ENCODE data around the gene CUX1.

The CUX1 gene

DNA sequence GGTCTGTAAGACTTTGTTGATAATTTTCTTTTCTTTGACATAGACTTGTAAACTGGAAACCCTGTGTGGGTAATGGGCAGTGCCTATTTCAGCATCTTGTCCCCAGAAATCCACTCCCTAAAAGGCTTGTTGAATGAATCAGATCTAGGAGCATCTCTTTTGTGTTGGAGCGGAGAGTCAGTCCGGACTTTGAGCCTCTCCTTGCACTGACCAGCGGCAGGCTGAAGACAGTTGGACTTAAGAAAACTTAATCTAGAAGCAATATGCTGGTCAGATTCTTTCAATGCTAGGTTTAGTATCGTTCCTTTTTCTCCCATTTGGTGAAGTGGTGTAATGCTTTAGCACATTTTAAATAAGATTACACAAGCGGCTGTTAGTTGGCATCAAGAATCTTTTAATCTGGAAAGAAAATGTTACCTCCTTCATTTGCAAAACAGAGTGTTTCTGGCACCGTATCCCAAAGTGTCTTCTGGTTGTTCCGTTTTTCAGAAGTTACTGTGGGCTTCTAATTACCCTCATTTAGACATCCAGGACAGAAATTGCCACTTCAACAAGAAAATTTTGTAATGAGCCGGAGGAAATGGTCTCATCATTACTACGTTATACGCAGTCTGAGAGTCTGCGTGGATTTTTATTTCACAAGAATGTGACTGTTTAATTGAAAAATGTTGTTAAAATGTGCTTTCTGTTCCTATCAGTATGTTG, 74.7 kb downstream of the CUX1 start:
- DNase-seq (ENCODE audit: low read depth in 2 of 2, low spot score in 1 of 2): no peak

DNA sequence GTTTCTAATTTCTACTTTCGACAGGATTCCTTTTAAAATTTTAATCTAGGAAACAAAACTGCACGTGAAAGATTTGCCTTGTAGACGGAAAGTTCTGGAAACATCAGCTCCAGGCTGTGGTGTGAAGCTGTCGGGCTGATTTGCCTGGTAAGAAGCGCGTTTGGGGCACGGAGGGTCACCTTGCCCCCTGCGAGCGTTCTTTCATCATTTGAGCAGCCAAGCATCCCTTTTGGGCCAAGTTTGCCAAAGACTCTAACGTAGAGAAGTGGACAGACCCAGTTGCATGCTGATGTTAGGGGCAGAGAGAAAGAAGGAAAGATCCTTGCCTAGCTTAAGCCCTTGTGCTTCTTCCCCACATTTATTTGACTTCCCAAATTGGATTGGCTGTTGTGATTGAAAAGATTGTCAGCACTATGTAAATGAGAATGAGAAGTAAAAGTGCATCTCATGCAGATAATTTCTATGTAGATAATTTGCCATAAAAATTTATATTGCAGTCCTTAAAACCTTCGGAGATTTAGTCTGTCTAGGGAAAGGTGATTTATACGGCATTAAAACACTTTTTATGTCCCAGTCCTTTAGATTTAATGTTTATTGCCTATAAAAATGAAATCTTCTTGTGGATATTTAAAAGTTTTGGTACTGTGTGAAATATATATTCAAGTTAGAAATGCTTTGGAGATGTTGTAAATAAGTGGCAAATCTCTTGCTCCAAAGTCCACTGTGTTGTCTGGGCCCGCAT, 76.1 kb downstream of the CUX1 start:
- no peak for DNase-seq (ENCODE audit: low read depth in 2 of 2, low spot score in 1 of 2)

DNA sequence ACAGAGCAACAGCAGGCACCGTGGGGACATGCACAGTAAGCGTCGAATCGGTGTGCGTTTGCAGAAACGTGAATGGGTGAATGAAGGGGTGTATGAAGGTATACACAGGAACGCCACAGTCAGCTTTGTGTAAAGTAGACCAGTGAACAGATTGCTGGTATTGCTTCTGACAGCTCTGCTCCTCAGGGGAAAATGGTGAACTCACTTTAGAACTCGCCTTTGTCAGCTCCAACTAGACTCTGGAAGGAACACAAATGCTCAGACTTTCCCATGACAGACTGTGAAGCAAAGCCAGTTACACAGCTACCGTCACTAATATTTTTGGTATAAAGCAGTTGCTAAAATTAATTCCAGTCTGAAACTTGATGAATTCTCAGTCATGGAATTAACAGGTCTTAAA, 78.9 kb downstream of the CUX1 start:
- DNase-seq (ENCODE audit: low read depth in 2 of 2, low spot score in 1 of 2): no peak

DNA sequence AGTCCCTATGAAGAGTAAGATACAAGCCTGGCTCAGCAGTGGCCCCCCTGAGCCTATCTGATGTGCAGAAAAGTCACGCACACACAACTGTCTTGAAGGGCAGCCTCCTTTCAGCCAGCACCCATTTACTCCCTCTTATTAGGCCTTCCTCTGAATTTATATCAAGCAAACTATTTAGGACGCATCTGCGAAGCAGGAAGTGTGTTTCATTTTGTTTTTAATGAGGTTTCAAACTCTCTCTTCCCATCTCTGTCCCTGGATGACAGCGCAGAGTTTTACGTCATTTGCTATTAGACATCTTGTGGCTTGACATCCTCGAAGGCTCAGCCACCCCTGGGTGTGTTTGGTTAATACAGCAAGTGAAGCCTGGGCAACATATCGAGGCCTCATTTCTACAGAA, 79.5 kb downstream of the CUX1 start:
- DNase-seq (ENCODE audit: low read depth in 2 of 2, low spot score in 1 of 2): no peak

DNA sequence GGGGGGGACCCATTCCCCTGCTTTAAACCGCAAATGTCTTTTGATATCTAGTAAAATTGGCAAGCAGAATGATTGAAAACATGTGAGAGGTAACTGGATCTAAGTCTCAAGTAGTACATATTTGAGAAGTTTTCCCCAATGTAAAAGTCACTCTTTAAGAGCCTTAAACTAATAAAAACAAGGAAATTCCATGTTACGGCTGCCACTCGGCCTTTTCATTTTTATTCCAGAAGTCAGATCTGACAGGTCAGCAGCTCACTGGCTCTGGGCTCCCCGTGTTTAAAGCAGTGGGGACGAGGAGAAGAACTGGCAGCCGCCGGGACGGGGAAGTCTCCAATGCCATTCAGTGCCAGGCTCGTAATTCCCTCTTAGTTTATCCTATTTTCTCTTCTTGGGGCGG, 80.7 kb downstream of the CUX1 start:
- no peak for DNase-seq (ENCODE audit: low read depth in 2 of 2, low spot score in 1 of 2)

DNA sequence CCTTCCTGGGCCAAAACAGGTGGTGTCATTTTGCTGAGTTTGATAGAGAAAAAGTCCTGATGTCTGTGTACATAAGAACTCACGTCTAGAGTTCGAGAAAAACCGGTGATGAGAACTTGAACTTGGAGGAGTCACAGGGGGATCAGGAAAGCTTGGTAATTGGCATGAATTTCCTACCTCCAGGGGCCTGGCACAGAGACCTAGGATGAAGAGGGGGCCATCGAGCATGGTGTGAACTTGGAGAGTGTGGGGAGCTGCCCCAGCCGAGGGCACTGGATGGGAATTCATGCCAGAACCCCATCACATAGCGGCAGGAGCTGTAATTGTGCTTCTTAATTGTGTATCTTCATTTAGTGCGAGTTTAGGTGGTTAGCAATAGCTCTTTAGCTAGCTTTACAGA, 82.2 kb downstream of the CUX1 start:
- DNase-seq (ENCODE audit: low read depth in 2 of 2, low spot score in 1 of 2): no peak

DNA sequence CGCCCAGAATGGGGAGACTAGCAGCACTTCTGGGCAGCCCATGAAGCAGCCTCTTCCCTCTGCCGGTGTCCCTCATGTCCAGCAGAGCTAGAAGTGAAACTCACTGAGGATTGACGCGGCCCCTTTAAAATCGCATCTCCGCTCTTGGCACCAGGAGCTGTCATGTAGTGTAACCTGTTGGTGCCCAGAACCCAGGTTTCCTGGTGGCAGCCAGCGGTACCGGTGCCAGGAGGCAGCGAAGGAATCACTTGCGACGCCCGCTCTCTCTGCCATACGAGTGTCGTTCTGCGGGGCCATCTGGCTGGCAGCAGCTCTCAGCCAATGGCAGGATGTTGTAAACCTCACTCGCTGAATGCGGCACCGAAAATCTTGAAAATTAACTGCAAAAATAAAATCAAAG, 82.7 kb downstream of the CUX1 start:
- no peak for DNase-seq (ENCODE audit: low read depth in 2 of 2, low spot score in 1 of 2)

DNA sequence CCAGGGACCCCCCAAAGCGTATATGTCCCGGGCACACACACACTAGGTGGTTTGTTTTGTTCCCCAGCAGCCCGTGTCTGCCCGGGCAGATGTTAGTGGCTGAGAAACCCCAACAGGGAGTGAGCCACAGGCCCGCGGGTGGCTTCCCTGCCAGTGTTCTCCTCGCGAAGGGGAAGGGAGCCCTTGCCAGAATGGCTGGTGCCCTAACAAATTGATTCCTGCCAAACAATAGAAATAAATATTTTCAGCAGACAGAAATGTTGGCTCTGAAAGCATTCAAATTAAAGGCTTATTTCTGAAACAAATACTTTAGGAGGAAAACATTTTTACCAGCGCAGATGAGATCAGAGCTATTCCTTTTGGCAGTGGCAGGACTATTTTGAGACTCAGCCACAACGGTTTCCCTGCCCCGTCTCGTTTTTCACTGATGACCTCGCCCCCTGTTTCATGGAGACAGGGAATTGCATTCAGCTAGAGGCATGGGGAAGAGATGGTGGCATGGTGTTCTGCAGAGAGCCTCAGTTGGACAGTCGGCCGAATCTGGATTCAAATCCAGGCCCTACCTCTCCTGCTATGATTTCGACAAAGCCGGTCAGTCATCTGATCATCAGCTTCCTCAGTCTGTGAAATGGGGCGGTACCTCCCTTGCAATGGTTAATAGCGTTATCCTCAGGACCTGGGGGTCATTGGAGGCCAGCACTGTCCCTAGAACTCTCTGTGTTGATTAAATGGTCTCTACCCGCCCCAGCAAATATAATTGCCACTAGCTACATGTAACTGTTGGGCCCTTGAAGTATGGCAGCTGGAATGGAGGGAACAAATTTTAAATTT, 84.5 kb downstream of the CUX1 start:
- DNase-seq (ENCODE audit: low read depth in 2 of 2, low spot score in 1 of 2): no peak

DNA sequence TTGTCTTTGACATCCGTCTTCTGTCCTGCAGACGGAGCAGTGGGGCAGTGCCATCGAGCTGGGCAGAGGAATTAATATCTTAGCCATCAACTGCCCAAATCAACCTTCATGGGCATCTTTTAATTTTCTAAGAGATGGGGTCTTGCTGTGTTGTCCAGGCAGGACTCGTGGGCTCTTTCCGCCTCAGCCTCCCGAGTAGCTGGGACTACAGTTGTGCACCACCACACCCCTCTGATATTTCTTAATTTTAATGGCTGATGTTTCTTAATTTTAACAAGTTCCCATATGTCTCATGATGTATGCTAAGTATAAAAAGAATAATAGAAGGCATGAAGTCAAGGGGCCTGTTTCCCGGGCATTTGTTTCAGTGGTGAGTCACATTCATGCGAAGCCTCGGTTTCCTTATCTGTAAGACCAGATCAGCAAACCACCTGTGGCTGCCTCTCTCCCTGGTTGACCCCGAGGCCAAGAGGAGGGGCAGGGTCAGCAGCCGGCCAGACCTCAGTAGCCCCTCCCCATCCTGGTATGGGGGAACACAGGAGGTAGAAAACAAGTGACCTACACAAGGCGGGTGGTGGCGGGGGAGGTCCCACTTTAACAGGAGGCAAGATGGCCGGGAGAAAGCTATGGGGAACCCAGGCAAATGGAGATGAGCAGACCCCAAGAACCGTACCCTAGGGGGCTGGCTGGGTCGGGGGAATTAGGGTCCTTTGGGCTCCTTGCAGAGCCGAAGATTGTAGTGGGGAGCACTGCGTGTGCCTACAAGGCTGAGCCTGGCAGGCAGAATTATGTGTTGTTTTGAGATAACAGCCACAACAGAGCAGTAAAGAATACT, 85.5 kb downstream of the CUX1 start:
- no peak for DNase-seq (ENCODE audit: low read depth in 2 of 2, low spot score in 1 of 2)

DNA sequence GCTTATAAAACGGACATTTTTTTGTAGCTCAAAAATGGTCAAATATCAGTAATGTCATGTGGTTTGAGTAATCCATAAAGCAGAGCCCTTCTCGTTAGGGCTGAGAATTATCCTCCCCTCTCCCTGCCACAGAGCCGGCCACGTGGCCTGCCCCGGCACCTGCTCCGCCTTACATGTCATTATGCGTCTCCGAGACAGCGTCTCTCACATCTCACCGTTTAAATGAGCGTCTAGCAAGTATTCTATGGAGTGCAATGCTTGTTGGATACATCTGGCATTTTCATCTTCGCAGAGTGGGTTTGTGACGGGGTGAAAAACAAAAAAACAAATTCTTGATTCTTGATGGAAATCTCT, 86.1 kb downstream of the CUX1 start:
- DNase-seq (ENCODE audit: low read depth in 2 of 2, low spot score in 1 of 2): no peak

DNA sequence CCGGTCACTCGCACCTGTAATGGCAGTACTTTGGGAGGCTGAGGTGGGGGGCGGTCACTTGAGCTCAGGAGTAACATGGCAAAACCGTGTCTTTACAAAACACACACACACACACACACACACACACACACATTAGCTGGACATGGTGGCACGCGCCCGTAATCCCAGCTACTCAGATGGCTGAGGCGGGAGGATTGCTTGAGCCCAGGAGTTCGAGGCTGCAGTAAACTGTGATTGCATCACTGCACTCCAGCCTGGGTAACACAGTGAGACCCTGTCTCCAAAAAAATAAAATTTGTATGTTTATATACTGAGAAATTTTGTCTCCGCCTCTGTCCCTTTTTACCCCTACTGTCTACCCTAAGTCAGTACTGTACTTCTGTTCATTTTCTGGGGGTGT, 86.6 kb downstream of the CUX1 start:
- no peak for DNase-seq (ENCODE audit: low read depth in 2 of 2, low spot score in 1 of 2)

DNA sequence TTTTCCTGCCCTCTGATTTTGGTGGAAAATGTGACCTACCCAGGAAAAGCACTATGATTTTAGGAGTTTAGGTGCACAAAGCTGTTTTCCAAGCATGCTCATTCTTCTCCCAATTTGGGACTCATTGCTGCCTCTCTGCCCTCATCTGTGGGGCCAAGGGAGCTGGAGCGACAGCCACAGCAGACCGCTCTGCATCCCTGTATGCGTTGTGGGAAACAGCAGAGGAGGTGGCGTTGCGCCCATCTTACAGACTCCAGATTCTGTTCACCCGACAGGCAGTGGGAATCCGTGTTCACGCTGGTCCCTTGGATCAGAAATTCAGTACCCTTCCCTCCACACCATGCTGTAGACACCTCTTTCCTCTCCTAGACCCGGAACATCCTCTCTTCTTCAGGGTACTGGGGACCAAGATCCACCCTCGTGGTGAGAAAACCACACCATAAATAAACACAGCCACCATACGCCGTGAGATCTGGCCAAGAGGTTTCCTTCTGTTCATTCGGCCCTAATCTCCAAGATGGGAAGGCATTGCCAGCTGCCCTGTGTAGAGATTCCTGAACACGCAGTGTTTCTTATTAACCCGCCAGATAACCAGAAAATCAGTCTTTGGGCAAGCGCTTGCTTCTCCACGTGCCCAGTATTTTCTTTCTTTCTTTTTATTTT, 87.9 kb downstream of the CUX1 start:
- no peak for DNase-seq (ENCODE audit: low read depth in 2 of 2, low spot score in 1 of 2)

DNA sequence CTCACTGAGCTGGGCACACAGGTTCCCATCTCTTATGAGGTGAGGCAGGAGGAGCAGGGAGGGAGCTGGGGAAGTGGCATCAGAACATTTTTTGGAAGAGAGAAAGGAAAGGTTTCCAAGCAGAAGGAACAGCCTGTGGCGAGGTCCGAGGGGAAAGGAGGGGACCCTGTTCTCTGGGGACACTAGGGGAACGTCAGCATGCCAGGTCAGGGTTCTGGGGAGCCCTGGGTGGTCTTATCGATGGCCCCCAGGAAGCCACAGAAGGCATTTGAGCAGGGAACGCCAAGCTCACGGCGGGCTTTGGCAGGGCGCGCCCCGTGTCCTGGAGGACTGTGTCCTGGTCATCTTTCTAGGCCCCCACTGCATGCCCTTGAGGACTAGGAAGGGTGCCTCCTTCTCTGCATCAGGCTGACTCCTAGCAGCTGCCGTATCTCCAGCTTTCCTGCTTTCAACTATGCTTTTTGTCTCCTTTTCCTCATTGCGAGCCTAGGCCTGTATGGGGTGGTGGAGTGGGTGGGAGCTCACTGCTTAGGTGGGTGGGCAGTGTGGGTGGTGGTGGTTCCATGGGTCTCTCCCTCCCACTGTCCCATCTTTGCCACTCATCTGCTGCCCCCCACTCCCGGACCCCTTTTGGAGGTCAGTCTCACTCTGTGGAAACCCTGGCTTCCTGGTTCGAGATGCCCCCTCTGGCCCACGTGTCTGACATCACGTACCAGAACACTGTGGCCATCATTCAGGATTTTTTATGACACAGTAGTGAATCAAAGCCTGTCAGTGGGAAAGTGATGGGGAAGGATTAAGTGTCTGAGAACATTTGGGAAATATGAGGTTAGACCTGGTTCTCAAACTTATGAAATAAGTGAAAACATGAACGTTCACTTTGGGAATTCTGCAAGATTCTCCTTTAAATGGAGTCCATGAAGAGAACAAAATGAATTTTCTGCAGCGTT, 89.1 kb downstream of the CUX1 start:
- no peak for DNase-seq (ENCODE audit: low read depth in 2 of 2, low spot score in 1 of 2)

DNA sequence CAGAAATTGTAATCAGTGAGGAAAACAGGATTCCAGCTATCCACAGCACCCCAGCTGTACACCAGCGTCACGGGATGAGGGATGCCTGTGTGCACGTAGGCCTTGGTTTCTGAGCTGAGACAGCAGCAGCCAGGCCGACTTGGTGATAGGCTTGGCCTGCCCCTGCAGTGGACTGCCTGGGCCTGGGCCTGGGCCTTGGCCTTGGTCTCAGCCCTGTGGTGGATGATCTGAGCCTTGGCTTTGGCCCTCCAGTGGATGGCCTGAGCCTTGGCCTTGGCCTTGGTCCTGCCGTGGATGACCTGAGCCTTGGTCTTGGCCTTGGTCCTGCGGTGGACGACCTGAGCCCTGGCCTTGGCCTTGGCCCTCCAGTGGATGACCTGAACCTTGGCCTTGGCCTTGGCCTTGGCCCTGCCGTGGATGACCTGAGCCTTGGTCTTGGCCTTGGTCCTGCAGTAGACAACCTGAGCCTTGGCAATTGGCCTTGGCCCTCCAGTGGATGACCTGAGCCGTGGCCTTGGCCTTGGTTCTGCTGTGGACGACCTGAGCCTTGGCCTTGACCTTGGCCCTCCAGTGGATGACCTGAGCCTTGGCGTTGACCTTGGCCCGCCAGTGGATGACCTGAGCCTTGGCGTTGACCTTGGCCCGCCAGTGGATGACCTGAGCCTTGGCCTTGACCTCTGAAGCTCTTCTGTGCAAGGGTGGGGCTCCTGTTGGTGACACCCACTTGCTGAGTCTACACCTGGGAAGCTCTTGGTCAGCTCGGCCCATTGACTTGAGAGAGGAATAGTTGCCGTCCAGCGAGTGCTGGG, 93.8 kb downstream of the CUX1 start:
- DNase-seq (ENCODE audit: low read depth in 2 of 2, low spot score in 1 of 2): no peak

DNA sequence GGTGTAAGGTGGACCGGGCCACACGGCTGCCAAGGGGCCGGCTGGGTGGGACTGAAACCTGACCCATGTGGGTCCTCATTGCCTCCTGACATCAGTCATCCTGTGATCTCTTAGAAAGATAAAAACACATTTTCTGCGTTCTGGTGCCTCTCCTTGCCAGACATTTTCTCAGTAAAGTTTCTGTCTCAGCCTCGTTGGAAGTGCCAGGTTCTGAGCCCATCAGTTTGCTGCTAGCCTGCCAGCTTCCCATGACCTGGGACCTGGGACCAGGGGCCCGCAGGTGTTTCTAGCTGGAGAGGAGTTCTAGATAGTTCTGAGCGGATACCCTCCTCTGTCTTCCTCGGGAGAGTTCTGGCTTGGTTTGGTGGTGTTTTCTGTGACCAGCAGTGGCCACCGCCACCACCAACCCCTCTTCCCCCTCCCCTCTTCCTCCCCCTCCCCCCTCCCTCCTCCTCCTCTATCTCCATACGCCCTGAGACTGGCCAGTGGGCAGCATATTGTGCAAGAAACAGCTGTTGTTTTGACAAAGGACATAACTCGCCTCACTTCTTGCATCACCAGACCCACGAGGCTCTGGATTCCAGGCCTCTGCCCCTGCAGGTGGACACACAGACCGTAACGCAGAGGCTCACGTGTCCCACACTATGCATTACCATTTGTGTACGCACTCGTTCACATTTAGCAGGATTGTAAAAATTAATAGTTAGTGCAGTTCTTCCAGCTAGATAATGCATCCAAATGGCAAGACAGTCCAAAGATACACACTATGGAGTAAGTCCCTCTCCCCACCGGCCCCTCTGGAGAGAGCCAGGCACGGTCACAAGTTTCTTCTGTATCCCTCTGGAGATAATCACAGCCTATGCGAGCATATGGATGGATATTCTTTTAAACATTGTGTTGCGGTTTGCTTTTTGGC, 94.6 kb downstream of the CUX1 start:
- no peak for DNase-seq (ENCODE audit: low read depth in 2 of 2, low spot score in 1 of 2)

DNA sequence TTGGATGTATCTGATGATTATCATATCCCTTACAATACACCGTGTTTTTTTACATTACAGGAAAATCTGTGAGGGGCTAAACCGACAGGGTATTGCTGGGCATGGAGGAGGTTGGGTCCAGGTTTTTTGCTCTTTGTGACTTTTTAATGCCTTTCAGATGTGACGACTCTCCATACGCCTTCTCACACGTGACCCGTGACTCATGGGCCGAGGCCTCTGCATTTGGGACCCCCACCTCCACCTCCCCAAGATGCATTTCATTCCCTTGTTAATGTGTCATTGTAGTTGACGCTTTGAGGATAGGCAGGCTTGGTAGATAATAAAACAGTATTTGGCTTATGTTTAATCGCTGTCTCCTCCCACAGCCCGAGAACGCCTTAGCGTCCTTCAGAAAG, 95.3 kb downstream of the CUX1 start:
- DNase-seq (ENCODE audit: low read depth in 2 of 2, low spot score in 1 of 2): no peak

DNA sequence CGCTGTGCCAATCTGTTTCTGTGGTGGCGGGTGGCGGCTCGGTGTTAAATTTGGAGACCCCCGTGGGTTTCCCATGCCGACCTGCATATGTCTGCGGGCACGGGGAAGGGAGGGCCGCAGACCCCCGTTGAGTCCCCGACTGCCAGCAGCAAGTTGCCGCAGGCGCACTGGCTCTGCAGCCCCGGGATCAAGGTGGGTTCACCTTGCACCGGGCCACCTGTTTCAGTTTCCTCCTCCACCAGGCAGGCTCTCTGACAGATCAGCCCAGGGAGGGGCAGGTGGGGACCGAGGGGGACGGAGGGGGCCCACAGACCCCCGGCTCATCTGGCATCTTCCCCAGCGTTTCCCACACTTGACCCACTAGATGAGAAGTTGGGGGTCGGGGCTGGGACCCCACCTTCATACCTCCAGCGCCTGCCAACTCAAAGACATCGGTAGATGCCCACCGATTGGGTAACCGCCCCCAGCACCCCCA, 95.9 kb downstream of the CUX1 start:
- no peak for DNase-seq (ENCODE audit: low read depth in 2 of 2, low spot score in 1 of 2)

DNA sequence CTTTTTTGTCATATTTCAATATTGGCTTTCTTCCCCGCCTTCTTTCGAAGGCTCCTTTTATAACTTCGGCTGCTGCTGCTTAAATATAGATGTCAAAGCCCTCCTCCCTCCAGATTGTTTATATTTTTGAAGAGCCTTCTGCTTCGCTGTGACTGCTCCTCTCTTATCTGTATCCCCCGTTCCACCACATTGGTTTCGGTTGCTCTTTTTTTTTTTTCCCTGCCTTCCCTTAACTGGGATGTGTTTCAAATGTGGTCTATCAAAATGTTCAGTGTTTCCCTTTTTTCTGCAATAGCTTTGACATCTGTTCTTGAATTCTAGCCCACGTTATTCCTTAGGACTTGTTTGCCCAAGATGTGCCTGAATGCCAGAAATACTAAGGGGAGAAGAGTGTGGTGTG, 96.4 kb downstream of the CUX1 start:
- DNase-seq (ENCODE audit: low read depth in 2 of 2, low spot score in 1 of 2): no peak

Data from stimulated activated CD8-positive, alpha-beta memory T cell treated with anti-CD3 and anti-CD28 coated beads, Interleukin-4, amount 100 ng/mL, for 1 hour (primary cell).